Non-pigmented ciliary epithelial cell (primary cell): Measurements from ENCODE around the gene PRX.
"Not testable (repeated sequence)": the region's sequence is repeated elsewhere in the genome, so short reads cannot be mapped to it uniquely, and the experiment has no call there.

Experiments
- DNase-seq: peaks from one replicate; pipeline ENCODE4 v3.0.0-alpha.2; 2010; ENCODE audit warnings: low read depth

Gene PRX

DNA sequence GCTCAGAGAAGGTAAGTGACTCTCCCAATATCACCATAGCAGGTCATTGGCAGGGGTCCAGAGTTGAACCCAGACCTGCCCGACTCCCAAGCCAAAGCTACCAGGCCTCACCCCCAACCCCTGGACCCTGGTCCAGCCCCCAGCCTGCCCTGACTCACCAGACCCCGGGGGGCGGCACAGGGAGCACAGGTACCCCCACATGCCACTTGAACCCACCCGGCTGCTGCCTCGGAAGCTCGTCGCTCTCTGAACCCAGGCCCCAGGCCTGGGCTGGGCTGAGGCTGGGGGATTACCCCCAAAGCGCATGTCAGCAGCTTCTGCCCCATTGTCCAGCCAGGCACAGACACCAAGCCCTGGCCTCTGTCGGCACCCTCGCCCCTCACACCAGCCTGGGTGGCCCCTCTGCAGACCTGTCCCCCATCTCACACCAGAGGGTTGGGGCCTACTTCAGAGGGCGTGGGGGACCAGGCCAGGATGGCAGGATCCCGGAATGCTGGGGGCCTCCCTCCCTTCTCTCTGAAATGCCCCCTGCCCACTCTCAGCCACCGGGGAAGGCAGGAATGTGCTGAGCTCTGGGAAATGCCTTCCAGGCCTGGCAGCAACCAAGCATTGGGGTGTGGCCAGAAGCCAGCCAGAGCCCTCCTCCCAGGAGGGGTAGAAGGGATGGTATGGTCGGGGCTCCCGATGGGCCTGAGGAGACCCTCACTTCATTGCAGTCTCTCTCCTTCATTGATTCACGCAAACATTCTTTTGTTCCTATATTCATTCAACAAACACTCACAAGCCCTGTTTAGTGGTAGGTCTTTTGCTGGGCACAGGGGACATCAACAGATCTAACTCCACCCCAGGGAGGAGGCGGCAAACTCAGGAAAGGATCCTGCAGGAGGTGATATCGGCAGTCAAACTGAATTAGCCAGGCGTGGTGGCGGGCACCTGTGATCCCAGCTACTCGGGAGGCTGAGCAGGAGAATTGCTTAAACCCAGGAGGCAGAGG lies 1.7 kb upstream of the PRX start:
- DNase-seq = no peak

DNA sequence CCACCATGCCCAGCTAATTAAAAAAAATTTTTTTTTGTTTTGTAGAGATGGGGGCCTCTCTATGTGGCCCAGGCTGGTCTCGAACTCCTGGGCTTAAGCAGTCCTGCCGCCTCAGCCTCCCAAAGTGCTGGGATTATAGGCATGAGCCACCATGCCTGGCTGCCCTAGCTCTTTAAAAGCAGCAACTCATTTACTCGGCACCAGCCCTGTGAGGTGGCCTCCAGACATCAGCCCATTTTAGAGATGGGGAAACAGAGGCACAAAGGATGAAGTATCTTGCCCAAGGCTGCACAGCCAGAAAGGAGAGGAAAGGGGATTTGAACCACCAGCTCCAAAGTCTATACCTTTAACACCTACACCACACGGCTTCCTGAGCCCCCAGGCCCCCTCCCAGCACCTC lies 312 bp downstream of the PRX start:
- no peak for DNase-seq

DNA sequence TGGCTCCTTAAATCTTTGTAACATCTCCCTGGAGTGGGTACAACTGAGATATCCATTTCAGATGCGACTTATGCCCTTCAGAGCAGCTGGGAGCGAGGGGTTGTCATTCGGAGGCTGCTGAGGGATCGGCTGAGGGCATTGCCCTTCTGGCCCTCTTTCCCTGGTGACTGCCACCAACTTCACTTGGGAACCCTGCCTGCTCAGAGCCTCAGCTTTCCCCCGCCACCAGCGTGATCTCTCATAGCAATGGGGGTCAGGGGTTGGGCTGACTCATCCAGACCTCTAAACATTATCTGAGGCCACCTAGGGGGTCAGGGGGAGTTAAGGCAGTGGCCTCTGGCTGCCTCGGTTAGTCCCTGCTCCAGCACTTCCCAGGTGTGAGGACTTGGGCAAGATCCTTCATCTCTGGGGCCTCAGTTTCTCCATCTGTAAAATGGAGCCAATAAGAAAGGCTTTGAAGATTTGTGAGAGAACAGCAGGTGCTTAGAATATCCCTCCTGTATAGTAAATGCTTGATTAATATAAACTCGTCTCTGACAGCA lies 1.1 kb downstream of the PRX start:
- no peak for DNase-seq

DNA sequence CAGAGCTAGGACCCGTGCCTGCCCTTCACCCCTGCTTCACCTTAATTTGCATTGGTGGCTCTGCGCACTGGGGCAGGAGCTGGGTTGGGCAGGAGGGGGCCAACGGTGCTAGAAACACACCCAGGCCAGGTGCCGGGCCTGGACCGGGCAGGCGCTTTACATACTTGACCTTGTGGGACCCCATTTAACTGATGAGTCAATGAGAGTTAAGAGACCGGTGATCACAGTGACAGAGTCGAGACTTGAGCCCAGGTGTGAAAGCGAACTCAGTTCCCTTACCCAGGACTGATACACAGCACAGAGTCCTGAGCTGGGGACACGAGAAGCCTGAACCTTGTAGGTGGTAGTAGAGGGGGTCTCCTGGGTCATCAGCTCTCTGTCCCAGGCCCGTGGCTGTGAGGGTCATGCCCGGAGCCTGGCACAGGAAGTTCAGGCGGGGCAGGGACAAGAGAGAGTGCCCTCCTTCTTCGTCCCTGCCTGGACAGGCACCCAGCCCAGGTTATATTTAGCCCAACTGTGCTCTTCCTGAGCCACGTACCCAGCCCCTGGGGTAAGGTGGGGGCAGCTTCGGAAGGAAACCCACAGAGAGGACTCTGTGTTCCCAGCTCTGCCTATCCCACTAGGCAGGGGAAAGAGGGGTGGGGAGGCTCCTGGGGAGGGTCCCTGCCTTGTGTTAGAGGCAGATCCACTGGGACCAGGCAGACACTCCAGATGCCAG lies 1.9 kb downstream of the PRX start:
- DNase-seq = no peak

DNA sequence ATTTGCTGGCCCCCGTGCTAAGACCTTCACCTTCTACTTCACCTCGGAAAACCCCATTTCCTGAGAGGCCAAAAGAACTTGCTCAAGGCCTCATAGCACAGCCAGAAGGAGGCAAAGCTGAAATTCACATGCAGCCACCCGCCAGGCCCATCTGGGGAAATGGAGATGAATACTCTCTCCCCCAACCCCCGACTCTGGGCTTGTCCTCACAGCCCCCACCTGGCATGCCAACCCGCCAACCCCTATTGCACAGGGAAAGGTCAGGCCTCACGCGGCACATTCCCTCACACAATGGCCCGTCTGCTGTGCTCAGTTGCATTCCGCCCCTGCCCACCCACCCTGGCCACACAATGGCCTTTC lies 3.2 kb downstream of the PRX start:
- no peak for DNase-seq

DNA sequence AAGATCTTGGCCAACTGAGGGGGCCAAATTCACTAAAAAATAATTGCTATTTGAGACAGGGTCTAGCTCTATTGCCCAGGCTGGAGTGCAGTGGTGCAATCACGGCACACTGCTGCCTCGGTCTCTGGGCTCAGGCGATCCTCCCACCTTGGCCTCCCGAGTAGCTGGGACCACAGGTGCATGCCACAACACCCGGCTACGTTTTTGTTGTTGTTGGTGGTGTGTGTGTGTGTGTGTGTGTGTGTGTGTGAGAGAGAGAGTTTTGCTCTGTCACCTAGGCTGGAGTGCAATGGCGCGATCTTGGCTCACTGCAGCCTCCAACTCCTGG lies 4.6 kb downstream of the PRX start:
- not testable (repeated sequence) for DNase-seq

DNA sequence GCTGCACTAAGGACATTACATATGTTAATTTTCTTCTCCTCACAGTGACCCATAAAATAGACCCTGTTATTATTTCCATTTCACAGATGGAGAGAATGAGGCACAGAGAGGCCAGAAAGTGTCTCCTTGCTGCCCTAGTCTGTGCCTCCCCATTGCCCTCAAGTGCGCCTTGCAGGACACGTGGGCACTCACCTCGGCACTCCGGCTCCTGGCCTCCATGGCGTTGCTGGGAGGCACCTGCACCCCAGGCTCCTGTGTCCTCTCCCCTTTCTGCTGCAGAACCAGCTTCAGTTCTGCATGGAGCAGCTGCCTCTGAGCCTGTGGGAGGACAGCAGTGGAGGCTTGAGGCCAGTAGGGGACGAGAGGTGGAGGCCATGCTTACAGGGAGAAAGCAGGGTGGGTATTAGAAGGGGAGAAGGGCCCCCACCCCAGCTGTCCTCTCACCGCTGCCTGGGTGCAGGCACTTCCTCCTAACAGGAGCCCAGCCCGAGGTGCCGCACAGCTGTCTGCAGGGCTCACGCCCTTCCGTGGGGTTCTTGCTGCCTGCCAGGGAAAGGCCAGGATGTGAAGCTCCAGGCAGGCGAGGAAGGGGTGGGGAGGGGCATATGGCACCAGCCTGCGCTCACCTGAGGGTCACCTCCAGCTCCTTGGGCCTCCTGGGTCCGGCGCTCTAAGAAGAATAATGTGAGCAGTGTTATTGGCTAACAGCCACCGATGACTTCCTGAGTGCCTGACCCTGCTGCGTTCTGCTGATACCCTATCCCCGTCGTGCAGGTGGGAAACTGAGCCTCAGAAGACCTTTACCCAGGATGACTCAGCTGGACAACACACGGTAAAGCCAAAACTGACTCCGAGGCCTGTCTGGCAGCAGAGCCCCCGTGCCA lies 5.2 kb downstream of the PRX start:
- no peak for DNase-seq

DNA sequence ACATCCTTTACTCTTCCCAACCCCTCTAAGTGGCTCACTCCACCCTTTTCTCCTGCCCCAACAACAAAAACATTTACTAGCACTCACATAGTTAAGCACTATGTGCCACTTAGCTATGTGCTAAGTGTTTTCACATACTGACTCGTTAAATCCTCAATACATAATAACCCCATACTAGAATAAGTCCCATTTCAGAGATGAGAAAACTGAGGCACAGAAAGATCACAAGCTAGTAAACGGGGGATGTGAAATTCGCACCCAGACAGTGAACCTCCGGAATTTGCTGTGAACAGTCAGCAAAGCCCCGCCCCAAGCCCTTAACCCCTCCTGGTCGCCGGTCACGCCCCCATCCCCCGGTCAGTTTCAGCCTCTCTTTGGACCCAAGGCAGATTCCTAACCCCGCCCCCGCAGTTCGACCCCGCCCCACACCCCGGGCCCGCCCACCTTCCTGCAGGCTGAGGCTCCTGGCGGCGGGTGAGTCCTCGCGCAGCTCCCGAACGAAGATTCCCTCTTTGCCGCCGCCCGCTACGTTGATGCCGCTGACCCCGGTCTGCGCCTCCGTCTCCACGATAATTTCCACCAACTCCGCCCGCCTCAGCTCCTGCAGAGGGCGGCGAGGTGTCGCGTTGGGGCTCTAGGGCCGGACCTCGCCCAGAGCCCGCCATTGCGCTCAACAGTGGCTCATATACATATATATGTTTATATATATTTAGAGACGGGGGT lies 9.8 kb downstream of the PRX start:
- DNase-seq = peak; percentile 62

DNA sequence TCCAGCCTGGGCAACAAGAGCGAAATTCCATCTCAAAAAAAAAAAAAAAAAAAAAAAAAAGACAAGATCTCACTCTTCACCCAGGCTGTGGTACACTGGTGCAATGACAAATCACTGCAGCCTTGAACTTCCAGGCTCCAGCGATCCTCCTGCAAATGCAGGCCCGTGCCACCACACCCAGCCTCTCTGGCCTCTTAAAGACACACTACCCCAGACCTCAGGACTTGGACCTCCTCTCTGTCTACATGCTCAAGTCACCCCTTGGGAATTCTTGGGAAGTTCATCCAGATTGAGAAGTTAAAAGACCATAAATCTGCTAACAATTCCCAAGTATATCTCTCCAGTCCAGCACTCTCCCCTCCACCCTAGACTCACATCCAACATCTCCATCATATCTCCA lies 12.6 kb downstream of the PRX start:
- DNase-seq = no peak

DNA sequence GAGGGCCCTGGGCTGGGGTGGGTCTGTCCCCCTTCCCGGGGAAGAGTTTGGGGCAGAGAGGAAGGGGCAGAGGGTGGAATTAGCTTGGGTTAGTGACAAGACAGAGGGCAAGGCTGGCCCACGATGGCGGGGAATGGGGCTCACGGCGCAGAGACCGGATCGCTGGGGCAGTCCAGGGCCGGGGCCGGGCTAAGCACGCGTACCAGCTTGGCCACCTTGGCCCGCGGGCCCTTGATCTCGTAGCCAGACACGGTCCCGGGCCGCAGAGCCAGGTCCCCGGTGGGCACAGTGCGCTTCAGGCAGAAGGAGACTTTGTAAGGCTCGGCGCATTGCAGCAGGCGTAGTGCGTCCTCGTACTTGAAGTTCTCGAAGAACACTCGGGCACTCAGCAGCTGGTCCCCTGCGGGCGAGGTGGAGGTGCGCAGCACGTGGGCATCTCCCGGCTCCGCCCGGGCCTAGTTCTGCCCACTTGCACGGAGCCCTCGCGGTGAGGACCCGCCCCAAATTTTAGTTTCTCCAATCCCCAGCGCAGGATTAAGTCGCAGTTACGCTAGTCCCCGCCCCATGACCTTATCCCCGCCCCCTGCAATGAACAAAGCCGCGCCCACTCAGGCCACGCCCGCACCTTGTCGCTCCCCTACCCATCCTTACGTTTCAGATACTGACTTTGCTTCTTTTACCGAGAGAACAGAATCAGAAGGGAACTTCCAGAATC lies 14.6 kb downstream of the PRX start:
- no peak for DNase-seq

DNA sequence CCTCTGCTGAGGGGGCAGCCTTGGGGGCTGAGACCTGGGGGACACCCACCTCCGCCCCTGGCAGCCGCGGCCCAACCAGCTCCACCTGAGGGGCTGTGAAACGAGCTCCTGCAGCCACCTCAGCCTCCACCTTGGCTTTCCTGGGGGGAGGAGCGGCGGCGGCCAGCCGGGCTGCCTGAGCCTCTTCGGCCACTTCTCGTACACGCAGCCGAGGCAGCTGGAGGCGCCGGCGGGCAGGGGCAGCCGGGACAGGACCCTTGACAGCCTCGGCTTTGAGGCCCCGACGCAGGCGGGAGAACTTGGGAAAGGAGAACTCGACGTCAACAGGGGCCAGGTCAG lies 15.6 kb downstream of the PRX start:
- no peak for DNase-seq

DNA sequence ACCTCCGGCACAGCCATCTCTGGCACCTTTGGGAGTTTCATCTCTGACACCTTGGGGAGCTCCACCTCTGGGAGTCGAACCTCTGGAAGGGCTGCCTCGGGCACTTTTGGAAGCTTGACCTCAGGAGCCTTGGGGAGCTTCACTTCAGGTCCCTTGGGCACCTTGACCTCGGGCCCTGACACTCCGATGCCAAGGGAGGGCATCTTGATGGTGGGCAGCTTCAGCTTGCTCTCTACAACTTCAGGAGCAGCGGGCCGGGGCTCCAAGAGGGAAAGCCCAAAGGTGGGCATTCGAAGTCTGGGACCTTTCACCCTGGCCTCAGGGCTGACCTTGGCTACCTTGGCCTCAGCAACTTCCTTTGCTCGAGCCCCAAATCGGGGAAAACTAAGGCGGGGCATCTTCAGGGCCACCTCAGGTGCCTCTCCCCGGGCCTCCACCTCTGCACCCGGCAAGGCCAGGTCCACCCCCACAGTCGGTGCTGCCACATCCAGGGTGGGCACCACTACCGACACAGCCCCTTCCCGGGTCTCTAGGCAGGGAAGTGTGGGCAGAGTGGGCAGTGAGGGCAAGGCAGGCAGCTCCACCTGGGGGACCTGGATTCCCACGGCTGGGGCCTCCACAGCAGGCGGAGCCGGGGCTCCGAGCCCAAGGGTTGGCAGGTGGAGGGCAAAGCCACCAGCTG lies 16.2 kb downstream of the PRX start:
- no peak for DNase-seq

DNA sequence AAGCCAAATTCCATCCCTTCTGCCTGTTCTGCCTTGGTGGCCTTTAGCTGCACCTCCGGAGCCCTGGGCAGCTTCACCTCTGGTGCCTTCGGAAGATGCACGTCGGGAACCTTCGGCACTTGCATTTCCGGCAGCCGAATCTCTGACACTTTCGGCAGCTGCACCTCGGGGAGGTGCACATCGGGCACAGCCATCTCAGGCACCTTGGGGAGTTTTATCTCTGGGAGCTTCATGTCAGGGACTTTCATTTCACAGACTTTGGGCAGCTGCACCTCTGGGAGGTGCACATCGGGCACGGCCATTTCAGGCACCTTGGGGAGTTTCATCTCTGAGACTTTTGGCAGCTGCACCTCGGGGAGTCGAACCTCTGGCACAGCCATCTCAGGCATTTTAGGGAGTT lies 17.2 kb downstream of the PRX start:
- DNase-seq = no peak

DNA sequence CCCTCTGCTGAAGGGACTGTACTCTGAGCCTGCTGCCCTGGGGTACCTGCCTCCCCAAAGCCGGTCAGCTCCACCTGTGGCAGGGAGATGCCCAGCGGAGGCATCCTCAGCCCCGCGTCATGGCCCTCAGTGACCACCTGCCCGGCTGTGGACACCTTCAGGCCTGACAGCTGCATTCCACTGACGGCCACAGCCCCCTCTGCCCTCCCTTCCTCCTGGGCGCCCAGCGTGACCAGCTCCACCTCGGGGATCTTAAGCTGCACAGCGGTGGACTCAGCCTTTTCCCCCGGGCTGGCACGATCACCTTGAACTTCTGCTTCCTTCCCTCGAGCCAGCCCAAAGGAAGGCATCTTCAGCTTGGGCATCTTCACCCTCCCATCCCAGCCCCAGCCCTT lies 18.4 kb downstream of the PRX start:
- no peak for DNase-seq

DNA sequence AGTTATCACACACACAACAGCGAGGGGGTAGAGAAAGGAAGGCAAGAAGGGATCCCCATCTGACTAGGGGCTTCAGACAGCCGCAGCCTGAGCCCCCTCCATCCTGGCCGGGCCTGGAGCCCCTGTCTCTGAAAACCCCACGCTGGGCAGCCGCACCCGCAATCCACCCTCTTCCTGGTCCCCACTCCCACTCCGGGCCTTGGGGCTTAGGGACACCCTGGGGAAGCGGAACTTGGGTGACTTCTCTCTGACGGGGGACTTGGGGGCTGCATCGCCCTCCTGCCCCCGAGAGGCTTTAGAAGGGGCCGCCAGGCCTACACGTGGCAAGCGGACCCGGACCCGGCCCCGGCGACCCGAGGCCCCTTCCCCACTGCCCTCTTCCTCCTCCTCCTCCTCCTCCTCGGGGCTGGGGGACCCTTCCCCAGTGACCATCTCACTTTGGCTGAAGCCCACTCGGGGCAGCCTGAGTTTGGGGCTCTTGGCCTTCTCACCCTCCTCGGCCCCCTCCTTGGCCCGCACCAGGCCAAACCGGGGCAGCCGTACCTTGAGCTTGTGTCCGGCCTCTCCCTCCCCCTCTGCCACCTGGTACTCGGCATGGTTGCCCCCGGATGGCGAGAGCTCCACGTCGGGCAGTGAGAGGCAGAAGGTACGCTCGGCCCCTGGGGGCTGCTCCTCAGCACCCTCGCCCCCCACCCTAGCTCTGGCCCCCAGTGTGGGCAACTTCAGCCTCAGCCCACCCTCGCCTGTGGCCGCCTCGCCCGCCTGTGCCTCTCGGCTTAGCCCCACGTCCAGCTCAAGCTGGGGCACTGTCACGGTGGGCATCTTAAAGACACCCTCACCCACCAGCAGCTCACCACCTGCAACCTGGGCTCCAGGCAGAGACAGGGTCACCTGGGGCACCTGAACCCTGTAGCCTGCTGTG lies 19.0 kb downstream of the PRX start:
- DNase-seq = no peak

DNA sequence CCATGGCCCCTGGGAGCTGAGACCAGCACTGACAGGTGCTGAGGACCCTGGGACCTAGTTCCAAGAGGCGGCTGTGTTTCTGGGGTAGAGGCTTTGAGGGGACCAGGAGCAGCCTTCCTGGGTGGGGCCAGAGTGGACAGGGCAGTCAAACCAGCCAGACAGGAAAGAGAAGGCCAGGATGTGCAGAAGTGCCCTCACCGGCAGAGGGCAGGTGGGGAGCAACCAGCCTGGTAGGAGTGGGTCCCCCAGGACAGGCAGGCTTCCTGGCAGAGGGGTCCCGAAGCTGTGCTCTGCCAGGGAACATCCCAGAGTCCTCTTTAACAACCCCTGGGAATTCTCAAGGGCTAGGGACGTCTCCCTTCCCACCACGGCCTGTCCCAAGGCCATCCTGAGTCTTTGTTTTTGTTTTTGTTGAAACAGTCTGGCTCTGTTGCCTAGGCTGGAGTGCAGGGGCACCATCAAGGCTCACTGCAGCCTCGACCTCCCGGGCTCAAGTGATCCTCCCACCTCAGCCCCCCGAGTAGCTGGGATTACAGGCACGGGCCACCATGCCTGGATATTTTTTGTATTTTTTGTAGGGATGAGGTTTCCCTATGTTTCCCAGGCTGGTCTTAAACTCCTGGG lies 20.2 kb downstream of the PRX start:
- DNase-seq = no peak

DNA sequence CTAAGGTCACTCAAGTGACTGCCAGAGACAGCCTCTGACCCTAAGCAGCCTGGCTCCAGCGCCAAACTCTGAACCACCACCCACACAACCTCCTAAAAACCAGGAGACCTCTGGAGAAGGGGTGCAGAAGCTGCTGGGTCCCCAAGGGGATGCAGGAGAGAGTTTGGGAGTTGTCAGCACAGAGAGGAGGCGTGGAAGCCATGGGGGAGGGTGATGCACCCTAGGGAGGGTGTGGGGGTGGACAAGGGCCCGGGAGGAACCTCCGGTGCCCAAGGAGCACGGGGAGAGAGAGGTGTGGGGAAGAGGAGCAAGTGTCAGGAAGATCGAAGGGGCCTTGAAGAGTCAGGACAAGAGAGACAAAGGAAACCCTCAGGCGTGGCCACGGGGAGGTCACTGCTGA lies 21.1 kb downstream of the PRX start:
- no peak for DNase-seq

DNA sequence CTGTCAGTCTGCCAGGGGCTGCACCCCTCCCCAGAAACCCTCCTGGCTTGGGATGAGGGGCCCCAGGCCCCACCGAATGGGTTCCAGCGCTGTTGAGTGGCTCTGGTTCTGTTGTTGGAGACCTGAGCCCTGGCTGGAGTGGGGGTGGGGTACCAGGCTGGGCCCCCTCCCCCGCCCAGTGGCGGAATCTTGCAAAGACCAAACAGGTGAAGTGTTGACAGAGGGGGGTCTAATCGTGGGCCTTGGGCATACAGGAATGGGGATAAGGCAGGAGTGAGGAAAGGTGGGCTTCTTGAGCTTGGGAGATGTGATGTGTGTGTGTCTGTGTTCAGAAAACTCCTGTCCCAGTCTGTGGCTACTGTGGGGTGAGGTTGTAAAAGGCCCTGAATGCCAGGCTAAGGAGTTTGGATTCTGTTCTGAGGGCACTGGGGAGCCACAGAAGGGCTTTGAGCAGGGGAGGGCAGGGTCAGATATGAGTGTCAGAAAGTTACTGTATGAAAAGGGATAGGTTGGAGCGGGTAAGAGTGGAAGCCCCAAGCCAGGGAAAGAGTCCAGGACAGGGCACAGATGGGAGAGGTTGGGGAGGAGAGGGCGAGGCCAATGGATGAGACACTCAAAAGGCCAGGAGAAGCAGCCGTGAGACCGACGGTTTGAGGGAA lies 23.0 kb downstream of the PRX start, which contains the start of gene HIPK4:
Gene HIPK4, minus strand, starts transcription at position 98 of the 659 bp plus-strand sequence. CDS start 279 bp downstream, outside the sequence.
- no peak for DNase-seq
